Mucosa of descending colon (tissue), 3 donors: ENCODE results near the gene SLIT3. TPM values are rescaled to one million over a fixed set of nuclear protein-coding genes. Genes with fewer than 3 reads are reported as not detected.
A peak's percentile ranks its signal among the peaks of the same experiment; 100 is the strongest.

Experiments
- ATAC-seq: fragments of 200-7000 bp; cut with Tn5 transposase; one replicate; pipeline ENCODE4 v1.9.1; 2020; ENCODE audit warnings: mild to moderate bottlenecking, moderate library complexity
- DNase-seq, 3 donors: peaks; one replicate each; pipeline ENCODE4 v3.0.0-alpha.2; 2020
- H3K36me3 ChIP-seq: fragments of 200-600 bp; one replicate; pipeline ENCODE4 v1.8.0; 2021; ENCODE audit warnings: low read depth, mild to moderate bottlenecking
- H3K4me1 ChIP-seq: fragments of 200-600 bp; one replicate; pipeline ENCODE4 v1.8.0; 2021; ENCODE audit warnings: low read depth, mild to moderate bottlenecking
- H3K4me3 ChIP-seq: fragments of 200-600 bp; one replicate; pipeline ENCODE4 v1.8.0; 2021; ENCODE audit warnings: mild to moderate bottlenecking
- H3K9me3 ChIP-seq: fragments of 200-600 bp; one replicate; pipeline ENCODE4 v1.8.0; 2021; ENCODE audit warnings: mild to moderate bottlenecking
- intact Hi-C, 2 donors: fragments of 100-400 bp; cut with DNase I in 1 of 2; cut with micrococcal nuclease in 1 of 2; formaldehyde crosslinking; loops; one replicate each; pipeline versions ENCODE4 v1.11.0 to v1.11.1; 2022; cut with DNase I, micrococcal nuclease
- total RNA-seq, 3 donors: library from RNA; stranded (reverse); fragmentation: NEBNext Ultra II Directional in 2 of 3; extraction: Animal tissue kit (Norgen Biotek cat#: 25700) in 2 of 3; gene quantifications; one replicate each; pipeline versions ENCODE4 v1.2.1 to v1.2.4, GENCODE V29; 2021 to 2023
- TF ChIP-seq, protein P1 (sequence below): fragments of 200-600 bp; IDR thresholded peaks from one replicate; pipeline ENCODE4 v1.8.0; 2022; ENCODE audit warnings: antibody characterized with exemption, mild to moderate bottlenecking
- donor health status: DM: no; HTN: no; CAD: no; lungs with moderate emphysema.
- donor health status: DM: no; HTN: no; CAD: no.
- donor health status: DM: no; HTN: yes; CAD: no.

SLIT3 gene
- total RNA-seq, 3 donors from 2014 or later: 4.2 to 25.5 (median 16.1) TPM

DNA sequence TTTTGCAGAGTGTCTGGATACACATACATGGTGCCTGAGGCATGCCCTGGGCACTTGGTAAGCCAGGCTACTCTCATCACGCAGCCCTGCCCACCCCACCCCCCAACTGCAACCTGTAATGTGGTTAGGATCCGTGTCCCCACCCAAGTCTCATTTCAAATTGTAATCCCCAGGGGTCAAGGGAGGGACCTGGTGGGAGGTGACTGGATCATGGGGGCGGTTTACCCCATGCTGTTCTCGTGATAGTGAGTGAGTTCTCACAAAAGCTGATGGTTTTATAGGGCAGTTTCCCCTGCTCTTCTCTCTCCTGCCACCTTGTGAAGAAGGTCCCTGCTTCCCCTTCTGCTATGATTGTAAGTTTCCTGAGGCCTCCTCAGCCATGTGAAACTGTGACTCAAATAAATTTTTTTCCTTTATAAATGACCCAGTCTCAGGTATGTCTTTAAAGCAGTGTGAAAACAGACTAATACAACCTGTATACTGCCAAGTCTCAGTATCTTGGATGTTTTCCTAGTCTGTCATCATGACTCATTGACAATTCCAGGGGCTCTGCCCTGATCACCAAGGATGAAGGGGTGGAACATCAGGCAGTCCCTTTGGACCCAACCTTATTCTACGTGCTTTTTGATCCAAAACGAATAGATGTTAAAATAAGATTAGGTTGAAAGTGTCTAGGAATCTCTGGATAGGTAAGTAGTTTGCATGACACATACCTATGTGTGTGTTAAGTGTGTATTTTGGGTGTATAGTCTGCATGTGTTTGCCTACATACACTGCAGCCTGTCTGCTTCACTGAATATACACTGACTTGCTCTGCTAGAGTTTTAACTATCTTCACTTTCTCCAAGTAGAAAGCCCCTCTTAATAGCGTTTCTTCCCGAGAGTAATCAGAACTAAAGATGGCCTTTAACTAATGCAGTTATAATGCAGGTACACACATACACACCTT, 293.8 kb downstream of the SLIT3 start:
- intact Hi-C loops: no loop called here
- DNase-seq (no peak), ATAC-seq (no peak)
- no peaks in the 10 kb centered on the region for H3K4me1 ChIP-seq
- no peaks in the 10 kb centered on the region for H3K36me3 ChIP-seq
- H3K4me3 ChIP-seq: no peak overlapping the region
- no peaks in the 10 kb centered on the region for H3K9me3 ChIP-seq
- TF ChIP-seq, protein P1, sequence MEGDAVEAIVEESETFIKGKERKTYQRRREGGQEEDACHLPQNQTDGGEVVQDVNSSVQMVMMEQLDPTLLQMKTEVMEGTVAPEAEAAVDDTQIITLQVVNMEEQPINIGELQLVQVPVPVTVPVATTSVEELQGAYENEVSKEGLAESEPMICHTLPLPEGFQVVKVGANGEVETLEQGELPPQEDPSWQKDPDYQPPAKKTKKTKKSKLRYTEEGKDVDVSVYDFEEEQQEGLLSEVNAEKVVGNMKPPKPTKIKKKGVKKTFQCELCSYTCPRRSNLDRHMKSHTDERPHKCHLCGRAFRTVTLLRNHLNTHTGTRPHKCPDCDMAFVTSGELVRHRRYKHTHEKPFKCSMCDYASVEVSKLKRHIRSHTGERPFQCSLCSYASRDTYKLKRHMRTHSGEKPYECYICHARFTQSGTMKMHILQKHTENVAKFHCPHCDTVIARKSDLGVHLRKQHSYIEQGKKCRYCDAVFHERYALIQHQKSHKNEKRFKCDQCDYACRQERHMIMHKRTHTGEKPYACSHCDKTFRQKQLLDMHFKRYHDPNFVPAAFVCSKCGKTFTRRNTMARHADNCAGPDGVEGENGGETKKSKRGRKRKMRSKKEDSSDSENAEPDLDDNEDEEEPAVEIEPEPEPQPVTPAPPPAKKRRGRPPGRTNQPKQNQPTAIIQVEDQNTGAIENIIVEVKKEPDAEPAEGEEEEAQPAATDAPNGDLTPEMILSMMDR: no peak

DNA sequence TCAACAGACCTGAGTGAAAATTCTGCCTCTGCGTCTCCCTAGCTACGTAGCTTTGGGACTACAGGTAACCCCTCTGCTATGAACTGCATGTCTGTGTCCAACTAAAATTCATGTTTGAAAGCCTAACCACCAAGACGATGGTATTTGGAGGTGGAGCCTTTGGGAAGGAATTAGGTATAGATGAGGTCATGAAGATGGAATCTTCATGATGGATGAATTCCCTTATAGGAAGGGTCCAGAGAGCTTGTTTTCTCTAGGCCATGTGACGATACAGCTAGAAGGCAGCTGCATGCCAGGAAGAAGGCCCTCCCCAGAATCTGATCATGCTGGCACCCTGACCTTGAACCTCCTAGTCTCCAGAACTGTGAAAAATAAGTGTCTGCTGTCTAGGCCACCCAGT, 296.4 kb downstream of the SLIT3 start:
- TF ChIP-seq, protein P1: no peak
- Histone ChIP-seq H3K9me3 (no peaks in the 10 kb centered on the region), H3K4me3 (no peak overlapping the region), H3K4me1 (no peaks in the 10 kb centered on the region), H3K36me3 (no peaks in the 10 kb centered on the region)
- ATAC-seq (no peak), DNase-seq (no peak)
- intact Hi-C loops: no loop called here

DNA sequence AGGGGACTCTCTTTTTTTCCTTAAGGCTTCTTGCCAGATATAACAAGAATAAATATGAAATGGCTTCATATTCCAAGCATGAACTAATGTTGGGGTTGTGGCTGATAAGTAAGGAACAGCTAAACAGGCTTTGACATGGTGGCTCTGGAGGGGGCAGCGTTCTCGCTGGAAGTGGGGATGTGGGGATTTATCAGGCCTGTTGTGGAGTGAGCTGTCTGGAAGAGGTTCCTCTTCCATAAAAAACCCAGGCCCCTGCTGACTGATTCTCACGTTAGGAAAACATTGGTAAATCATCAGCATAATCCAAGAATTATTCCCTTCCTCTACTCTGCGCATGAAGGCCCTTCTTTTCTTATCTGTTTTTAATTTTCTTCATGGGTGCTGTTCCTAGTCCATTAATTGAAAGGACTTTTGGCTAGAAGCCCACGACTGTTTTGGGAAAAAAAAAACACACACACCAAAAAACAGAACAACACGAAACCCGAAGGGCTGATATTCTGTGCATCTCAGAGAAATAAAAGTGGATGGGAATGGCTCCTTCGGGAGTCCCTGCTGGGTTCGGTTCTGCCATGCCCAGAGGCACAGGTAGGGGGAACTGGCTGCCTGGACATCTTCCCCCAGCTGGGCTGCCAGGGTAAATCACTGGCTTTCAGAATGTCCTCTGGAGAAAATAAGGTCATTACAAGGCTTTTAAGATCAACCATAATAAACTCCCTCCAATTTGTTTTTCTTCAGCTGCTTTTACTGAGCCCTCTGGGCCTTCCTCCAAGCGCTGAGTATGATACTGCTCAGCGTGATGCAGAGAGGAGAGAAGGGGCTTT, 297.0 kb downstream of the SLIT3 start:
- Histone ChIP-seq H3K4me3 (no peak overlapping the region), H3K4me1 (no peaks in the 10 kb centered on the region), H3K36me3 (no peaks in the 10 kb centered on the region), H3K9me3 (no peaks in the 10 kb centered on the region)
- intact Hi-C loops: no loop called here
- TF ChIP-seq, protein P1: no peak
- DNase-seq: peak in 1 of 3 donors; percentile 16
- ATAC-seq: no peak

DNA sequence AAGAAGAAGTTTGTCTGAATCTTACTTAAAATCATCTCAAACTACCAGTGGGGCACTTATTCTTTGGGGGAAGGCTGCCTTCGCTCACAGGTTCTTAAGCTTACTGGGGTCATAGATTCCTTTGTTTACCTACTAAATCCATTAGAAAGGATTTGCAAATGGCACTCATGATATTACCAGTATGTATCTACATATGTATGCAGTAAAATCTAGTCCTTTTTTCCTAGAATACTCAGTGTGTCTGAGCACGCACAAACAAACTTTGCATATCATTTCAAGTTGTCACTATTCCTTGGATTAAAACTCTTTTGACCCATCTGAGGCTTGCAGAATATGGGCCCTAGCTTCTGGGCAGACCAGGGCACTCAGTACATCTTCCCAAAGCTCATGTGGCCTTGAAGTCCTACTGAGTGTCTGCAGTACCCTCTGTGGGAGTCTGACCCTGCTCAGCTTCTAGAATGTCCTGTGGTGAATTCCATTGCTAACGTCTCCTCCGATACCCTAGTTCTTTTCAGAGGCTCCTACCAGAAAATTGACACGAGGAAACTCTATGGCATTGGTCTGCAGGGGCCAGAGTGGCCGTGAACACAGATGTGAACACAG, 297.9 kb downstream of the SLIT3 start:
- no peaks in the 10 kb centered on the region for H3K36me3 ChIP-seq
- TF ChIP-seq, protein P1: no peak
- no peak overlapping the region for H3K4me3 ChIP-seq
- intact Hi-C loops: no loop called here
- no peaks in the 10 kb centered on the region for H3K9me3 ChIP-seq
- DNase-seq (no peak), ATAC-seq (no peak)
- no peaks in the 10 kb centered on the region for H3K4me1 ChIP-seq

DNA sequence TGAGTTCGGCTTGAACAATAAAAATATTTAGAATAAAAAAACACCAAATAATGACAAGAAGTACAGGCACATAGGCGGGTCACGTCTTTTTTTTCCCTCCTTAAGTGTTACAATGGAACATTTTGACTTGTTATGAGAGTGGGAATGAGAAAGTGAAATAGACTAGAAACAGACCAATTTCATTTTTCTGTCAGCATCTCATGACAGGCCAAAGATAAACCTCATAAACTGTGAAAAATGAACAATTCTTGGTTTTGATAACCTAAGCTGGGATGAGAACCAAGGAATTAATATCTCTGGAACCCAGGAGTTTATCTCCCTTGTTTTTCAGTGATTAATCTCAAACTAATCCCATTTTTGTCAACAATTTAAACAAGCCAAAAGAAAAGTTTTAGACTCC, 299.5 kb downstream of the SLIT3 start:
- ATAC-seq (no peak), DNase-seq (no peak)
- Histone ChIP-seq H3K4me3 (no peak overlapping the region), H3K9me3 (no peaks in the 10 kb centered on the region), H3K36me3 (no peaks in the 10 kb centered on the region), H3K4me1 (no peaks in the 10 kb centered on the region)
- TF ChIP-seq, protein P1: no peak
- intact Hi-C loops: no loop called here
